Retina (tissue), 1 donor: Measurements from ENCODE around the gene ZNF213.

Experiments
- DNase-seq: peaks from one replicate; pipeline ENCODE4 v3.0.0-alpha.2; 2016

ZNF213 gene

DNA sequence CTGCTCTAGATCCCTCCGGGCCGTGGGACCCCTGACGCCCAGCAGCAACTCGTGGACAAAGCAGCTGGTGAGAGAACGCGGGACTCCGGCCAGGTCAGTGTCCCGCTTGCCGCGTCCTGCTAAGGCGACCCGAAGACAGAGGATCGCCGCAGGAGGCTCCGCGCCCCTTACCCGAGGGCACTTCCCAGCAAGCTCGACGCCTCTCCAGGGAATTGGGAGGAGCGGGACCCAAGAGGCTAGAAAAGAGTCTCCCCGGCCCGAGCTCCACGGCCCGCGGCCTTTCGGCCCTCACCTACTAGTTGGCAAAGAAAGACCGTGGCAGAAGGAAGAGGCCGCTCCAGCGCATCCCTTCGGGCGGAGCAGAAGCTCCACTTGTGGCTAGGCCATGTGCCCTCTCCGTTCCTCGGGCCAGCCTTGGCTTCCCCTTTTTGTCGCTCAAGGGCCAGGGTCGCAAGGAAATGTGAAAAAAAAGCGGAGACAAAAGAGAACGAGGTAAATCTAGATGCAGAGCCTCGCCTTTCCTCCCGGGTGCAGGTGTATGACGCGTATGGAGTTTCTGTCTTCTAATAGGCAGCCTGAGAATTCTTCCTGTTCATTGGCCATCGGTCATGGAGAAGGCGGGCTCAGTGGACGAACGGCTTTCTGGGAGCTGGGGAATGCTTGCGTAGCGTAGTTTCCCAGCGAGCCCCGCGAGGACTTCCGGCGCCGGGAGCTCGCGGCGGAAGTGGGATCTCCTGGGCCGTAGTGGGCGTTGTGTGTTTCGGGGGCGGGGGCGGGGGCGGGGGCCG is at the start of gene ZNF213:
TSS of gene ZNF213 (plus strand) at position 692 of the 788 bp plus-strand sequence. CDS start 2,252 bp downstream, outside the sequence.
- peak; percentile 96 for DNase-seq

DNA sequence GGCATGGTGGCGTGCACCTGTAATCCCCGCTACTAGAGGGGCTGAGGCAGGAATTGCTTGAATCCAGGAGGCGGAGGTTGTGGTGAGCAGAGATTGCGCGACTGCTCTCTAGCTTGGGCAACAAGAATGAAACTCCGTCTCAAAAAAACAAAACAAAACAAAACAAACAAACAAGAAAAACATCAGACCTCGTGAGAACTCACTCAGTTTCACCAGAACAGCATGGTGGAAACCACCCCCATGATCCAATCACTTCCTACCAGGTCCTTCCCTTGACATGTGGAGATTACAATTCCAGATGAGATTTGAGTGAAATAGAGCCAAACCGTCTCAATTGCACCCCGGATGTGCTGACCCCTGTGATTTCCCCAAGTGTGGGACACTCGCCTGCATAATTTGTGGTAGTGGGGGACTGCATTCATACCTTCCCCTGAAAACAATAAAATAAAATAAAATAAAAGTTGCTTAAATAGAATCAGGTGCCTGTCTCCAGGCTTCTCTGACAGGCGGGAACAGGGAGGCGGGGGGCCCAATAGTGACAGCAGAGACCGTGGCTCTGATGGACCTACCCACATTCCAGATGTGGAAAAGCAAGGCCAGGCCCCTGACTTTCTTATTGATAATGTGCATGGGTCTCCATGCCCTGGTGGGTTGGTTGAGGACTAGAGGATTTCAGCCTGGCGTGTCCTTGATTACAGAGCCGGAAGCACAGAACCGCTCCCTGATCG is 48.8 kb upstream of the ZNF213 start:
- DNase-seq = no peak

GRCh38 chr16:3086596-3087242 is 48.1 kb upstream of the ZNF213 start:
- no peak for DNase-seq

- DNase-seq = no peak
Measured at GRCh38 chr16:3087243-3088235, 47.3 kb upstream of the ZNF213 start.

DNA sequence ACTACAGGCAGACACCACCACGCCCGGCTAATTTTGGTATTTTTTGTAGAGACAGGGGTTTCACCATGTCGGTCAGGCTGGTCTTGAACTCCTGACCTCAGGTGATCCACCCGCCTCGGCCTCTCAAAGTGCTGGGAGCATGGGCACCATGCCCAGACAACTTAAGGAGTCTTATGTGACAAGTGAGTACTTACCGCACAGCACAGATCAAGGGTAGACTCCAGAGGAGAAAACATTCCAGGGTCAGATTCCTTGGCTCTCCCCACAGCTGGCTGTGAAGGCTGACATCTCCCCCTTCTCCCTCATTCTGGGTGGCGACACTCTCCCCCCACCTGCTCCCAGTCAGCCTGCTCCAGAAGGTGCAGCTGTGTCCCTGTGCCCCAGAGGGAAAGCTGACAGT is 46.4 kb upstream of the ZNF213 start:
- no peak for DNase-seq

DNA sequence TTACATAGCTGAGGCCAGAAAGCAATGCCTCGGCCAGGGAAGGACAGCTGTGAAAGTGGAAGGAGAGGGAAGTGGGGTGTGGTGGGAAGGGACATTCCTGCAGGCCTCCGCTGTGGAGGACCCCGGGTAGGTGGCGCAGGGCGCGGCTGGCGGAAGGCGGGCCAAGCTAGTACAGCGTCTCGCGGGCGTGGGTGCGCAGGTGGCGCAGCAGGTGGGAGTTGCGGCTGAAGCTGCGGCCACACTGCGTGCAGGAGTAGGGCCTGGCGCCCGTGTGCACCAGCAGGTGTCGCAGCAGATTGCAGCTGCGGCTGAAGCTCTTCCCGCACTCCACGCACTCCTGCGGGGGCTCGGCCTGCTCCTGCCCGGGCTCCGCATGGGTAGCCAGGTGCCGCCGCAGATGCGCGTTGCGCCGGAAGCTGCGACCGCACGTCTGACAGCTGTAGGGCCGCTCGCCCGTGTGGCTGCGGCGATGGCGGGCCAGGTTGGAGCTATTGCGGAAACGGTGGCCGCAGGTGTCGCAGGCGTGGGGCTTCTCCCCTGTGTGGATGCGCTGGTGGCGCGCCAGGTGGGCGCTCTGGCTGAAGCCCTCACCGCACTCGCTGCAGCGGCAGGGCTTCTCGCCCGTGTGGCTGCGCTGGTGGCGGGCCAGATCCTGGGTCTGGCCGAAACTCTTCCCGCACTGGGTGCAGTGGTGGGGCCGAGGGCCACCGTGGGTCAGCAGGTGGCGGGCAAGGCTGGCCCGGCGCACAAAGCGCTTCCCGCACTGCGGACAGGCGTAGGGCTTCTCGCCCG is 45.7 kb upstream of the ZNF213 start:
- DNase-seq = no peak

GRCh38 chr16:3089717-3090592 is 44.9 kb upstream of the ZNF213 start:
- DNase-seq = no peak

DNA sequence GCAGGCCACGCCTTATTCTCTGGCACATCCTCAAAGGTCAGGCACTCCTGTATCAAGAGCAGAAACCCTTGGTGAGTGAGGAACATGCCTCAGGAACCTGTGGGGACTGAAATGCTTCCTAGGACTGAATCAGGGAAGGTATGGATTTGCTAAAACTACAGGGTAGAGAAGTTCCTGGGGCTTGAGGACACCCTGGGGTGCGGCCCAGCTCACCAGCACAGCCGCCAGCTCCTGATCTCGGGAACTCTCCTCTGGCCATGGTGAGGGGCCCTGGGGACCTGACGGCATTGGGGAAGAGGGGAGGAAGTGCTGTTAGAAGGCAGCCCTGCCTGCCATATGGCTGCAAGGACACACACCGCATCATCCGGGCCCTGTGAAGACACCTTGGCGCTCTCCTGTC is 43.3 kb upstream of the ZNF213 start:
- no peak for DNase-seq

GRCh38 chr16:3092501-3092941 is 42.3 kb upstream of the ZNF213 start:
- DNase-seq = no peak

- DNase-seq = no peak
Measured at GRCh38 chr16:3094289-3095027, 40.4 kb upstream of the ZNF213 start.

DNA sequence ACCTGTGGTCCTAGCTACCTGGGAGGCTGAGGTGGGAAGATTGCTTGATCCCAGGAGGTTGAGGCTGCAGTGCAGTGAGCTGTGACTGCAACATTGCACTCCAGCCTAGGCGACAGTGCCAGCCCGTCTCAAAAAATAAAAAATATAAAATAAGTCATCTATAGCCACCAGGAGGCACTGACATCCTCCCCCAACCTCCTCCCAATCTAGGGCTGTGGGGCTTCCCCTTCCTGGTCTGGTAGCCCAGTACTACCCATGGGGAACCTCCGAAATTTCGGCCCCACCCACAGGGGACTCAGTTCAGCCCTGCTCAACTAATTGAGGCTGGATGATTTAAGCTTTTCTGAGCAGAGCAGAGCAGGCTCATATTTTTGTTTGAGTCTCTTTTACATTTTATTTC is 39.0 kb upstream of the ZNF213 start:
- DNase-seq = no peak

DNA sequence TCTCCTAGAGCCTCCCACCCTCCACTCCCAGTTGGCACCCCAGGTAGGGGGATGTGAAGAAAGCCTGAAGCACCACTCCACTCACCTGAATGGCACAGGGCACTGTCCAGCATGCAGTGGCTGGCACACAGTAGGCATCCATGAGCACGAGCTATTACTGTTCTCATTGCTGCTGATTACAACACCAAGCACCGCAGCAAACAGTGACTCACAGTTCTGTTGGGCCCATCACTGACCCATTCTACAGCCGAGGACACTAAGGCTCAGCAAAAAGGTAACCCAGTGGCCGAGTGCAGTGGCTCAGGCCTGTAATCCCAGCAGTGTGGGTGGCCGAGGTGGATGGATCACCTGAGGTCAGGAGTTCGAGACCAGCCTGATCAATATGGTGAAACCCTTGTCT is 38.5 kb upstream of the ZNF213 start:
- DNase-seq = no peak

GRCh38 chr16:3097266-3097665 is 37.6 kb upstream of the ZNF213 start:
- no peak for DNase-seq

GRCh38 chr16:3098459-3099394 is 36.1 kb upstream of the ZNF213 start, which contains the start of gene ZSCAN10:
ZSCAN10 (minus strand) TSS chr16:3099294; CDS start chr16:3092937, 6,357 bp downstream.
- DNase-seq = no peak

DNA sequence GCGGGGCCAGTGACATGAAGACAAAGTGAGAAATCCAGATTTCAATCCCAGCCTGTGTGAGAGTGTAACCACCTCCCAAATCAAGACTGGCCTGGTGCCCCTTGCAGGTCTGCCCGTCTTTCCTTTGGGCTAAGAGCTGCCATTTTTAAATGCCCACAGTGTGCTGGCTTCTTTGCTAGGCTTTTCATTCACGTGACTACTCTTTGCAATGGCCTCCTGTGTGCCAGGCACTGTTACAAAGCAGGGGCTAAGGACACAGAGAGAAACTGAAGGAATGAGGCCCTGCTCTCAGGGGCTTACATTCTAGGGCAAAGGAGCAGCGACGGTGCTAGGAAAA is 35.5 kb upstream of the ZNF213 start:
- no peak for DNase-seq

- DNase-seq = peak; percentile 78
Measured at GRCh38 chr16:3099732-3100499, 34.9 kb upstream of the ZNF213 start.

GRCh38 chr16:3101018-3101840 is 33.6 kb upstream of the ZNF213 start:
- no peak for DNase-seq
